Osteocyte (in vitro differentiated cells): ENCODE results near the gene ECEL1. TPM values are rescaled to one million over a fixed set of nuclear protein-coding genes. Genes with fewer than 3 reads are reported as not detected.
"Not testable (repeated sequence)": the region's sequence is repeated elsewhere in the genome, so short reads cannot be mapped to it uniquely, and the experiment has no call there.

Experiments used
- DNase-seq: peaks from one replicate; pipeline ENCODE4 v3.0.0; 2021; ENCODE audit warnings: mixed read lengths; ENCODE audit not compliant: unreplicated experiment; ENCODE audit errors: extremely low spot score
- H3K27ac Mint-ChIP-seq: one replicate; pipeline ENCODE4 v1.8.0; 2021; ENCODE audit warnings: mild to moderate bottlenecking, mixed read lengths; ENCODE audit not compliant: unreplicated experiment
- H3K27me3 Mint-ChIP-seq: one replicate; pipeline ENCODE4 v1.8.0; 2021; ENCODE audit warnings: mixed read lengths; ENCODE audit not compliant: unreplicated experiment
- H3K36me3 Mint-ChIP-seq: one replicate; pipeline ENCODE4 v1.8.0; 2021; ENCODE audit warnings: mixed read lengths; ENCODE audit not compliant: unreplicated experiment
- H3K4me1 Mint-ChIP-seq: one replicate; pipeline ENCODE4 v1.8.0; 2021; ENCODE audit warnings: mixed read lengths; ENCODE audit not compliant: unreplicated experiment
- H3K4me3 Mint-ChIP-seq: one replicate; pipeline ENCODE4 v1.8.0; 2021; ENCODE audit warnings: mild to moderate bottlenecking, moderate library complexity, mixed read lengths; ENCODE audit not compliant: unreplicated experiment
- H3K9me3 Mint-ChIP-seq: one replicate; pipeline ENCODE4 v1.8.0; 2021; ENCODE audit warnings: mixed read lengths; ENCODE audit not compliant: unreplicated experiment
- total RNA-seq: library from RNA; stranded (reverse); gene quantifications from 2 replicates; pipeline ENCODE4 v1.2.1, GENCODE V29; 2021
- TF ChIP-seq, protein P1 (sequence below): fragments of 200-600 bp; sonication (generic); IDR thresholded peaks from 2 replicates; pipeline ENCODE4 v1.5.0; 2021; ENCODE audit warnings: antibody characterized with exemption, mild to moderate bottlenecking, moderate library complexity

ECEL1 gene
- total RNA-seq, 1 donor from 2014 or later = 0.13 TPM

DNA sequence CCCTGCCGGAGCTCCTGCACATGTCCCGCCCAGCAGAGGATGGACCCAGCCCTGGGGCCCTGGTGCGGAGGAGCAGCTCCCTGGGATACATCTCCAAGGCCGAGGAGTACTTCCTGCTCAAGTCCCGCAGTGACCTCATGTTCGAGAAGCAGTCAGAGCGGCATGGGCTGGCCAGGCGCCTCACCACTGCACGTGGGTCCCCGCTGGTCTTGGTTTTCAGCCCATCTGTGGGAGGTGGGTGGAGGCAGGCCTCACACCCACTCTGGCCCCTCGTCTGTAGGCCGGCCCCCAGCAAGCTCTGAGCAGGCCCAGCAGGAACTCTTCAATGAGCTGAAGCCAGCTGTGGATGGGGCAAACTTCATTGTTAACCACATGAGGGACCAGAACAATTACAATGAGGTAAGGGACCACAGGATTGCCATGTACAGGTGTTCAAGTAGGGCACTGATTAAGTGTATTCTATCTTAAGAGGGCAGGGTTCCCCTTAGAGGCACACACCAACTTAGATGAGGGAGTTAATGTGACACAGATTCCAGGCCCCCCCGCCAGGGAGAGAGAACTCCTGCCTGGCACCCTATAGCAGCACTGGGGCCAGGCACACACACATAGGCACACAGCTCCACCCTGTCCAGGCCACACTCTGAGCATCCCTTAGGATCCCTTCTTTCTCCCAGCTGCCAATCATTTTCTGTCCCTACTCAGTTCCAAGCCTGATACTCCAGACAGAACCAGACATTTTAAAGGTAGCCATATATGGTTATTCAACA lies 46.5 kb upstream of the ECEL1 start:
- peaks cover 3% of the 10 kb centered on the region for H3K9me3 Mint-ChIP-seq
- no peaks in the 10 kb centered on the region for H3K27me3 Mint-ChIP-seq
- no peak overlapping the region for H3K27ac Mint-ChIP-seq
- no peaks in the 10 kb centered on the region for H3K4me1 Mint-ChIP-seq
- TF ChIP-seq, protein P1, sequence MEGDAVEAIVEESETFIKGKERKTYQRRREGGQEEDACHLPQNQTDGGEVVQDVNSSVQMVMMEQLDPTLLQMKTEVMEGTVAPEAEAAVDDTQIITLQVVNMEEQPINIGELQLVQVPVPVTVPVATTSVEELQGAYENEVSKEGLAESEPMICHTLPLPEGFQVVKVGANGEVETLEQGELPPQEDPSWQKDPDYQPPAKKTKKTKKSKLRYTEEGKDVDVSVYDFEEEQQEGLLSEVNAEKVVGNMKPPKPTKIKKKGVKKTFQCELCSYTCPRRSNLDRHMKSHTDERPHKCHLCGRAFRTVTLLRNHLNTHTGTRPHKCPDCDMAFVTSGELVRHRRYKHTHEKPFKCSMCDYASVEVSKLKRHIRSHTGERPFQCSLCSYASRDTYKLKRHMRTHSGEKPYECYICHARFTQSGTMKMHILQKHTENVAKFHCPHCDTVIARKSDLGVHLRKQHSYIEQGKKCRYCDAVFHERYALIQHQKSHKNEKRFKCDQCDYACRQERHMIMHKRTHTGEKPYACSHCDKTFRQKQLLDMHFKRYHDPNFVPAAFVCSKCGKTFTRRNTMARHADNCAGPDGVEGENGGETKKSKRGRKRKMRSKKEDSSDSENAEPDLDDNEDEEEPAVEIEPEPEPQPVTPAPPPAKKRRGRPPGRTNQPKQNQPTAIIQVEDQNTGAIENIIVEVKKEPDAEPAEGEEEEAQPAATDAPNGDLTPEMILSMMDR = no peak
- no peaks in the 10 kb centered on the region for H3K36me3 Mint-ChIP-seq
- DNase-seq = no peak
- no peak overlapping the region for H3K4me3 Mint-ChIP-seq

DNA sequence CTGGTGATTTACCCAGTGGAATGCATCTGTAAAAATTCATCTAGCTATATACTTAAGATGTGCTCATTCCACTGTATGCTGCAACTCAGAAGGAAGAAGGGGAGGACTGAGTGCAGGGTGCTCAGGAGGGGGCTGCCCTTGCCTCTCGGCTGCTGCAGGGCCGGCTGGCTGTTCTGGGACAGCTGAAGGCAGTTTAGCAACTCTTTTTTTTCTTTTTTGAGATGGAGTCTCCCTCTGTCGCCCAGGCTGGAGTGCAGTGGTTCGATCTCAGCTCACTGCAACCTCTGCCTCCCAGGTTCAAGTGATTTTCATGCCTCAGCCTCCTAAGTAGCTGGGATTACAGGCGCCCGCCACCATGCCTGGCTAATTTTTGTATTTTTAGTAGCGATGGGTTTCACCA lies 45.2 kb upstream of the ECEL1 start:
- peaks cover 11% of the 10 kb centered on the region for H3K27me3 Mint-ChIP-seq
- H3K4me1 Mint-ChIP-seq, DNase-seq, H3K4me3 Mint-ChIP-seq, H3K27ac Mint-ChIP-seq, H3K9me3 Mint-ChIP-seq, H3K36me3 Mint-ChIP-seq: not testable (repeated sequence)

DNA sequence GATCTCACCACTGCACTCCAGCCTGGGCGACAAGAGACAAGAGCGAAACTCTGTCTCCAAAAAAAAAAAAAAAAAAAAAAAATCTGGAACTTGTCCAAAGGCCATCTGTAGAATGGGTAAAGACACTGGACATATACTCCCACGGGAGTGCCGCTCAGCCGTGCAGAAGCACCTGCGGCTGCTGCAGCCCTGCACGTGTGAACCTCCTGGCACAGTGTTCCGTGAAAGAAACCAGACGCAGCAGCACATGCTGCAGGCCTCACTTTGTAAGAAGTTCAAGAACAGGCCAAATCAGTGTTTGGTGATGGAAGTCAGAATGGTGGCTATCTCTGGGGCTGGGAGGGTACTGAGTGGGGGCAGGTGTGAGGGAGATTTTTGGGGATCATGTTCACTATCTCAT lies 44.8 kb upstream of the ECEL1 start:
- DNase-seq = no peak
- Mint-ChIP-seq H3K9me3 (peaks cover 3% of the 10 kb centered on the region), H3K4me3 (no peak overlapping the region), H3K36me3 (no peaks in the 10 kb centered on the region), H3K27ac (no peak overlapping the region), H3K27me3 (peaks cover 13% of the 10 kb centered on the region), H3K4me1 (no peaks in the 10 kb centered on the region)
- TF ChIP-seq, protein P1 = no peak

DNA sequence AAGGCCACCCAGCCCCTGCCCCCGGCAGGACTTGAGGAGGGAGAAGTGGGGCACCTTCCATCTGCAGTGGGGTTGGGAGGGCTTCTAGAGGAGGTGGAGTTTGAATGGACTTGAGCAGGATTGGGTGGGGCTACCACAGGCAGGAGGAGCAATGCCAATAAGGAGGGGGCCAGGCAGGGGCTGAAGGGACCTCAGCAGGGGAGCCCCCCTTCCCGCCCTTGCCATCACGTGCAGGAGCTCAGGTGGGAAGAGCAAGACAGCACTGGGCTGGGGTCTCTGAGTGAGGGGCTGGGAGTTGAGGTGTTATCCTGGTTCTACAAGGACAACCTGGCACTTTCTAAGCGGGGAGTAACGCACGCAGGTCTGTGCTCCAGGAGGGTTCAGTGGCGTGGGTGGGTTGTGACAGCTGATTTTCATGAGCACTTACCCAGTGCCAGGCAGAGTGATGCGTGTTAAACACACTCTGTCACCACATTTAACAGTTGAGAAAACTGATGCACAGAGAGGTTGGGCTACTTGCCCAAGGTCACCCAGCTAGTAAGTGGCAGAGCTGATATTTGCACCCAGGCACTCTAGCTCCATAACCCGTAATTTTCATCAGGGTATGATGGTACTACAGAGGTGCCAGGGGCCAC lies 43.1 kb upstream of the ECEL1 start:
- Mint-ChIP-seq H3K27me3 (peaks cover 13% of the 10 kb centered on the region), H3K36me3 (no peaks in the 10 kb centered on the region), H3K9me3 (no peaks in the 10 kb centered on the region), H3K27ac (no peak overlapping the region), H3K4me3 (no peak overlapping the region), H3K4me1 (no peaks in the 10 kb centered on the region)
- TF ChIP-seq, protein P1 = no peak
- DNase-seq = no peak

DNA sequence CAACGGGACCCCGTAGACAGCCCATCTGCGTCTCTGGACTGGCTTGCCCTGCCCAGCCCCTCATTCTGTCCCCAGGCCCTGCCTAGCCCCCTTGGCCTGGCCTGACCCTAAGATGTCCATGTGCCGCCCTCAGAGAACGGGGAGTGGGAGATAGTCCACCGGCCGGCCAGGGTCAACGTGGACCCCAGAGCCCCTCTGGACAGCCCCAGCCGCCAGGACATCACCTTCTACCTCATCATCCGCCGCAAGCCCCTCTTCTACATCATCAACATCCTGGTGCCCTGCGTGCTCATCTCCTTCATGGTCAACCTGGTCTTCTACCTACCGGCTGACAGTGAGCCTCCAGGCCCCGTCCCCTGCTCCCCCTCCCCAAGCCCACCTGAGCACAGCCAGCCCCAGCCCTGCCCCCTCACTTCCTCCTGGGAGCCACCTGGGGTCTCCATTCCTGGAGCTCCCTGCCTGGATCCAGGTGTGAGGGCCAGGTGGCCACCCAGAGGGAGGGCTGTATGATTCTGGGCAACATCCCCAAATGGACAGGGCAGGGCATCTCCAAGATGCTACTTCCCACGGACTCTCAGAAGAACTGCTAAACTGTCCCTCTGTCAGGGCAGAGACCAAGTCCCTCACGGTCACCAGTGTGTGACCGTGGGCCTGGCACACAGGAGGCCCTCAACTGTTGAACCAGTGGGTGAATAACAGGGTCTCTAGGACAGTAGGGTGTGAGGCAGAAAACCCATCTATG lies 42.3 kb upstream of the ECEL1 start:
- Mint-ChIP-seq H3K27ac (no peak overlapping the region), H3K4me1 (peaks cover 2% of the 10 kb centered on the region), H3K27me3 (peaks cover 13% of the 10 kb centered on the region), H3K9me3 (no peaks in the 10 kb centered on the region), H3K4me3 (no peak overlapping the region), H3K36me3 (no peaks in the 10 kb centered on the region)
- DNase-seq = no peak
- TF ChIP-seq, protein P1 = no peak
